ENCODE measurements around the gene MAML2. TPM values are rescaled to one million over a fixed set of nuclear protein-coding genes. Genes with fewer than 3 reads are reported as not detected.

Gene MAML2
- polyA plus RNA-seq, 1 of the 3 experiments (the other 2 are of a cell fraction): 20.1 TPM

DNA sequence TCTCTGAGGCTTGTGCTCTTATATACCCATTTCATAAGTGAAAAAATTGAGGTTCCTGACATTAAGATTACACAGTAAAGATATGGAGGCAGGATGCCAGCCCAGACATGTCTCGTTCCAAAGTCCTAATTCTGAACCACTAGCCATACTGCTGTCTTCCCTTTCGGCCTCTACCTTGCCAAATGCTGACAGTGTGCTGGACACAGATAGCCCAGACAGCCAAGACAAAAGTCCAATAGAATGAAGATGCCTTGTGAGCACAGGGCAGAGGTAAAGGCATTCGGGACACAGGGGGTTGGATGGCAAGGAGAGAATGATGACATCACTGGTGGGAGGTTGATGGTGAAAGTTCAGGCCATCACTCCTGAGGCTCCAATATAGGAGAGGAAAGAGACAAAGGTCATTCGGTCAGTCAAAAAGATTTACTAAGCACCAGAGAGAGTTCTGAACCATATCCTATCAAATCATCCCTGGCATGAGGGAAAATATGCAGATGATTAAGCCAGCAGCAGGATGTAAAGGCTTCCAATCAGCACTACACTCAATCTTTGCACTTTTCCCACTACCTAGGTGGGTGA is 245.1 kb downstream of the MAML2 start (continued):
- TF ChIP-seq POLR2AphosphoS5 (IDR thresholded peaks at IDR 0.05; ENCODE audit: low read depth, low read length) (no peak), RAD21 (IDR thresholded peaks at IDR 0.05; ENCODE audit: low read length) (no peak), FOXM1 (IDR thresholded peaks at IDR 0.05; ENCODE audit: low read depth) (no peak), TAF1 (IDR thresholded peaks at IDR 0.05; ENCODE audit: borderline replicate concordance, low read depth, low read length) (no peak), FOXJ3 (CRISPR knock-in tag; IDR thresholded peaks at IDR 0.05) (no peak), CHD2 (IDR thresholded peaks at IDR 0.05; ENCODE audit: low read length, partially characterized antibody) (no peak), RXRA (IDR thresholded peaks at IDR 0.05; ENCODE audit: borderline replicate concordance, low read depth) (peak; percentile 91), FOSL2 (IDR thresholded peaks at IDR 0.05; ENCODE audit: borderline replicate concordance, low read depth) (peak; percentile 41; the same call in 1 of the 2 replicates), ELF1 (IDR thresholded peaks at IDR 0.05) (no peak), SMC3 (IDR thresholded peaks at IDR 0.05; ENCODE audit: low read depth, low read length) (no peak), TCF12 (IDR thresholded peaks at IDR 0.05) (peak; percentile 83), NRF1 (IDR thresholded peaks at IDR 0.05; ENCODE audit: low read depth, low read length) (no peak), GATA2 (CRISPR knock-in tag; IDR thresholded peaks at IDR 0.05) (no peak), EP300 (IDR thresholded peaks at IDR 0.05; ENCODE audit: borderline replicate concordance in 1 of 2, low read depth in 1 of 2, low read length in 1 of 2) (peak; percentile 12 to 80; a peak in 2 of 4 replicates)
- TF ChIP-seq, protein P1, sequence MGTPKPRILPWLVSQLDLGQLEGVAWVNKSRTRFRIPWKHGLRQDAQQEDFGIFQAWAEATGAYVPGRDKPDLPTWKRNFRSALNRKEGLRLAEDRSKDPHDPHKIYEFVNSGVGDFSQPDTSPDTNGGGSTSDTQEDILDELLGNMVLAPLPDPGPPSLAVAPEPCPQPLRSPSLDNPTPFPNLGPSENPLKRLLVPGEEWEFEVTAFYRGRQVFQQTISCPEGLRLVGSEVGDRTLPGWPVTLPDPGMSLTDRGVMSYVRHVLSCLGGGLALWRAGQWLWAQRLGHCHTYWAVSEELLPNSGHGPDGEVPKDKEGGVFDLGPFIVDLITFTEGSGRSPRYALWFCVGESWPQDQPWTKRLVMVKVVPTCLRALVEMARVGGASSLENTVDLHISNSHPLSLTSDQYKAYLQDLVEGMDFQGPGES (IDR thresholded peaks at IDR 0.05; ENCODE audit: low read depth, low read length): no peak
- TF ChIP-seq, protein P2, sequence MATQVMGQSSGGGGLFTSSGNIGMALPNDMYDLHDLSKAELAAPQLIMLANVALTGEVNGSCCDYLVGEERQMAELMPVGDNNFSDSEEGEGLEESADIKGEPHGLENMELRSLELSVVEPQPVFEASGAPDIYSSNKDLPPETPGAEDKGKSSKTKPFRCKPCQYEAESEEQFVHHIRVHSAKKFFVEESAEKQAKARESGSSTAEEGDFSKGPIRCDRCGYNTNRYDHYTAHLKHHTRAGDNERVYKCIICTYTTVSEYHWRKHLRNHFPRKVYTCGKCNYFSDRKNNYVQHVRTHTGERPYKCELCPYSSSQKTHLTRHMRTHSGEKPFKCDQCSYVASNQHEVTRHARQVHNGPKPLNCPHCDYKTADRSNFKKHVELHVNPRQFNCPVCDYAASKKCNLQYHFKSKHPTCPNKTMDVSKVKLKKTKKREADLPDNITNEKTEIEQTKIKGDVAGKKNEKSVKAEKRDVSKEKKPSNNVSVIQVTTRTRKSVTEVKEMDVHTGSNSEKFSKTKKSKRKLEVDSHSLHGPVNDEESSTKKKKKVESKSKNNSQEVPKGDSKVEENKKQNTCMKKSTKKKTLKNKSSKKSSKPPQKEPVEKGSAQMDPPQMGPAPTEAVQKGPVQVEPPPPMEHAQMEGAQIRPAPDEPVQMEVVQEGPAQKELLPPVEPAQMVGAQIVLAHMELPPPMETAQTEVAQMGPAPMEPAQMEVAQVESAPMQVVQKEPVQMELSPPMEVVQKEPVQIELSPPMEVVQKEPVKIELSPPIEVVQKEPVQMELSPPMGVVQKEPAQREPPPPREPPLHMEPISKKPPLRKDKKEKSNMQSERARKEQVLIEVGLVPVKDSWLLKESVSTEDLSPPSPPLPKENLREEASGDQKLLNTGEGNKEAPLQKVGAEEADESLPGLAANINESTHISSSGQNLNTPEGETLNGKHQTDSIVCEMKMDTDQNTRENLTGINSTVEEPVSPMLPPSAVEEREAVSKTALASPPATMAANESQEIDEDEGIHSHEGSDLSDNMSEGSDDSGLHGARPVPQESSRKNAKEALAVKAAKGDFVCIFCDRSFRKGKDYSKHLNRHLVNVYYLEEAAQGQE (IDR thresholded peaks at IDR 0.05; ENCODE audit: low read depth, low read length): no peak
- TF ChIP-seq, protein P3, sequence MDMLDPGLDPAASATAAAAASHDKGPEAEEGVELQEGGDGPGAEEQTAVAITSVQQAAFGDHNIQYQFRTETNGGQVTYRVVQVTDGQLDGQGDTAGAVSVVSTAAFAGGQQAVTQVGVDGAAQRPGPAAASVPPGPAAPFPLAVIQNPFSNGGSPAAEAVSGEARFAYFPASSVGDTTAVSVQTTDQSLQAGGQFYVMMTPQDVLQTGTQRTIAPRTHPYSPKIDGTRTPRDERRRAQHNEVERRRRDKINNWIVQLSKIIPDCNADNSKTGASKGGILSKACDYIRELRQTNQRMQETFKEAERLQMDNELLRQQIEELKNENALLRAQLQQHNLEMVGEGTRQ (IDR thresholded peaks at IDR 0.05; ENCODE audit: borderline replicate concordance, low read depth, low read length): no peak
- TF ChIP-seq, protein P4, sequence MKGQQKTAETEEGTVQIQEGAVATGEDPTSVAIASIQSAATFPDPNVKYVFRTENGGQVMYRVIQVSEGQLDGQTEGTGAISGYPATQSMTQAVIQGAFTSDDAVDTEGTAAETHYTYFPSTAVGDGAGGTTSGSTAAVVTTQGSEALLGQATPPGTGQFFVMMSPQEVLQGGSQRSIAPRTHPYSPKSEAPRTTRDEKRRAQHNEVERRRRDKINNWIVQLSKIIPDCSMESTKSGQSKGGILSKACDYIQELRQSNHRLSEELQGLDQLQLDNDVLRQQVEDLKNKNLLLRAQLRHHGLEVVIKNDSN (IDR thresholded peaks at IDR 0.05; ENCODE audit: borderline replicate concordance, low read depth): no peak
- TF ChIP-seq, protein P5, sequence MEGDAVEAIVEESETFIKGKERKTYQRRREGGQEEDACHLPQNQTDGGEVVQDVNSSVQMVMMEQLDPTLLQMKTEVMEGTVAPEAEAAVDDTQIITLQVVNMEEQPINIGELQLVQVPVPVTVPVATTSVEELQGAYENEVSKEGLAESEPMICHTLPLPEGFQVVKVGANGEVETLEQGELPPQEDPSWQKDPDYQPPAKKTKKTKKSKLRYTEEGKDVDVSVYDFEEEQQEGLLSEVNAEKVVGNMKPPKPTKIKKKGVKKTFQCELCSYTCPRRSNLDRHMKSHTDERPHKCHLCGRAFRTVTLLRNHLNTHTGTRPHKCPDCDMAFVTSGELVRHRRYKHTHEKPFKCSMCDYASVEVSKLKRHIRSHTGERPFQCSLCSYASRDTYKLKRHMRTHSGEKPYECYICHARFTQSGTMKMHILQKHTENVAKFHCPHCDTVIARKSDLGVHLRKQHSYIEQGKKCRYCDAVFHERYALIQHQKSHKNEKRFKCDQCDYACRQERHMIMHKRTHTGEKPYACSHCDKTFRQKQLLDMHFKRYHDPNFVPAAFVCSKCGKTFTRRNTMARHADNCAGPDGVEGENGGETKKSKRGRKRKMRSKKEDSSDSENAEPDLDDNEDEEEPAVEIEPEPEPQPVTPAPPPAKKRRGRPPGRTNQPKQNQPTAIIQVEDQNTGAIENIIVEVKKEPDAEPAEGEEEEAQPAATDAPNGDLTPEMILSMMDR (IDR thresholded peaks at IDR 0.05): no peak

Data from SK-N-SH (cell line).